T47D (cell line): ENCODE data around the gene SYNE1.

Experiments used
- DNase-seq, 2 experiments: peaks; one replicate each; pipeline versions ENCODE4 v3.0.0 to v3.0.0-alpha.2; 2011 to 2012; ENCODE audit warnings: low read depth in 1 of 2, low spot score in 1 of 2
- JUND ChIP-seq: IDR thresholded peaks from 2 replicates; pipeline ENCODE4 v1.6.1; 2012; ENCODE audit warnings: low read depth
- in situ Hi-C: cut with HindIII; loops from 2 replicates; pipeline ENCODE4 v1.10.0; 2016; ENCODE audit warnings: low sequenced_read_pairs, low pct_unique_long_range_greater_than_20kb

SYNE1 gene

GRCh38 chr6:152379423-152379822 is 257.7 kb downstream of the SYNE1 start:
- in situ Hi-C loops: no loop called here
- DNase-seq: no peak
- TF ChIP-seq JUND: no peak

- in situ Hi-C loops: no loop called here
- no peak for DNase-seq
- TF ChIP-seq JUND: no peak
Observed at GRCh38 chr6:152378169-152378568, 259.0 kb downstream of the SYNE1 start.

DNA sequence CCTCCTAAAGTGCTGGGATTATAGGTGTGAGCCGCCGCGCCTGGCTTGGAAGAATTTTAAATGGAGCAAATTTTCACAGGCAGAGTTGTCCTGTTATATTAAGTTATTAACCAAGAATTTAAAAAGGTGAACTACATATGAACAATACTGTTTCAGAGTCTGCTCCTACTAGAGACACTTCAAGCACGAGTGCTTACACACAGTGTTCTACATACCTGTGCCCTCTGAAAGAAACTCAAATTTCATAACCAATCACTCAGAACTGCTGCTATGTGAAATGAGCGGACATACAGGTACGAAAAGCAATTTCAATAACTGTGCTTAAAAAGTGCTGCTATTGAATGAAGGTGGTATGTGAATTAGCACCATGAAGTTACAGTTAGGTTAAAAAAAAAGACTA is 262.0 kb downstream of the SYNE1 start:
- TF ChIP-seq JUND: no peak
- no peak for DNase-seq
- in situ Hi-C loops: no loop called here

DNA sequence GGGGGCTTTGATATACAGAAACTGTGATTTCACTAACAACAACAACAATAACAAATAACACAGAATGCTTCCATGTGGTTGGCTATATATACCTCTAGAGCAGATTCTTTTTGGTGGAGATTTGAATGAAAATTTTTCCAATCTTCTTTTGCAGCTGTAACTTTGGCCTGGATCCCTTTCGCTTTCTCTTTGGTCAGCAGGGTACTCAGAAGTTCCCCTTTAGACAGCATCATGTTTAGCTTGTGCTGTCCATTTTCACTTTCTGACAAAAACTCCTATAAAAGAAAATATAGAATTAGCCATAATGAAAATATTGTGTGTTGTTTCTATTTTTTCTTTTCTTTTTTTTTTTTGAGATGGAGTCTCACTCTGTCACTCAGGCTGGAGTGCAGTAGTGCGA is 264.2 kb downstream of the SYNE1 start:
- no peak for TF ChIP-seq JUND
- DNase-seq: no peak
- in situ Hi-C loops: no loop called here

- TF ChIP-seq JUND: no peak
- DNase-seq: no peak
- in situ Hi-C loops: no loop called here
Observed at GRCh38 chr6:152371775-152372174, 265.4 kb downstream of the SYNE1 start.

DNA sequence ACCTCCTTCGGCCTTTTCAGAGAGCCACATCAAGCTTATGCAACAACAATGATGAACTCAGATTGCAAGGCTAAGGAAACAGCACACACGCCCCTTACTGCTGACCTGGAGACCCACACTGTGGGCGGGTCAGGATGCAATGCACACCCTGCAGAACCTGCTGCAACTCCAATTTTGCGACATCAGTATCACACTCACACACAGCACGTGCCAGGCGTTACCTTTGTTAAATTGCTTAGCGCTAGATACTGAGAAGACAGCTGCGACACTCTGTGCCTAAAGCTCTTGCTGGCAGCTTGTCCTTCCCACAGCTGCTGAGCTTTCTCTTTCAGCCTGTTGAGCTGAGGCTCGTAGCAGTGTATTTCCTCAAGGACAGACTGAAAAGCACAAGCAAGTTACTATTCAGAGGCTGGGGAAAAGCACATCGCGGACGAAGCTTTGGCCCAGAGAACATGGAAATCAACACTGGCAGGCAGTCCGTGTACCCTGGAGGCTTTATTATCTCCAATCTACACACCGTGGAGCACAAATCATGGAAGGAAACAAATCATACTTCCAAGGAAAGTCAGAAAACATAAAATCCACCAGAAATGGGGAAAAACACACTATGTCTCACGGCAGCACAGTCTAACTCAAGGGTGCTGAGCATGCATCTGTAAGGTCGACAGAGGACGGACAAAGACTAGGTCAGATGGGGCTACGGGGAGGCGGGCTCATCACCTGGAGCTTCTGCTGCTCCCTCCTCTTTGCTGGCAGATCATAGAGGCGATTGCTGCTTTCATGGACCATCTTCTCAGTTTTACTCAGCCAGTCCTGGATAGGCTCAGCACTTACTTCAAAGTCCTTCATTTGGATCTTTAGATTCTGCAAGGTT is 268.2 kb downstream of the SYNE1 start:
- no peak for TF ChIP-seq JUND
- in situ Hi-C loops: no loop called here
- peak; percentile 7 to 28 for DNase-seq

GRCh38 chr6:152364866-152365265 is 272.3 kb downstream of the SYNE1 start:
- TF ChIP-seq JUND: no peak
- no peak for DNase-seq
- in situ Hi-C loops: no loop called here

DNA sequence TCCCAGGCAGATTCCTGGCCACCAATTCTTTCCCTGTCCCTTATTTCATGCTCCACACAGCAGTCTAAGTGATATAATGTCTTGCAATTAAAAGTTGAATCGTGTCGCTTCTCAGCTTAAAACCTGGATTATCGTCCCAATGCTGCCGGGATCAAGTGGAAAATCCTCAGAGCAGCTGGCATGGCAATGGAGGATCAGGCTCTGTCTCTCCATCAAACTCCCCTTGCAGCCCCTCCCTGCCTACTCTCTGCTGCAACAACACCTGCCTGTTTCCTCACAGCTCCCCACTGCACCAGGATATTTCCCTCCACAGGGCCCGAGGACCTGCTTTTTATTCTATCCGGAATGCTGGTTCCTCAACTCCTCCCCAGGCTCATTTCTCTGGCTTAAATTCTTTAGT is 277.1 kb downstream of the SYNE1 start:
- in situ Hi-C loops: no loop called here
- DNase-seq: no peak
- TF ChIP-seq JUND: no peak

DNA sequence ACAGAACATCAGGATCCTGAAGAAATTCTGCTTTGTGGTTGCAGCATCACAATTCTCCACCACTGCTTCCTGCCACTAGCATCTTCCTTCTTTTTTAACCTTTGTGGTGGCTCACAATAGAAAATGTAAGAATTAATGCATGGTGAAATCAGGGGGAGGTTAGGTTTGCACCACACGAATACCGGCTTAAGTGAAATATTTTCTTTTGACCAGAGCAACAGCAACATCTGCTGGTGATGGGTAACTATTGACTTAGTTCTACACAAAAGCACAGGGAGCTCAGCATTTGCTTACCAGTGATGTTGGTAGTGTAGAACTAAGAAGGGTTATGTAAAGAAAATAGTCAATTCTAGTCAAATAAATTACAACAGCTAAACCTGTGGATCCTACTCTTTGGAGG is 280.5 kb downstream of the SYNE1 start:
- DNase-seq: peak; percentile 31 to 68
- no peak for TF ChIP-seq JUND
- in situ Hi-C loops: no loop called here

- in situ Hi-C loops: no loop called here
- no peak for TF ChIP-seq JUND
- no peak for DNase-seq
Observed at GRCh38 chr6:152356016-152356415, 281.1 kb downstream of the SYNE1 start.

- no peak for TF ChIP-seq JUND
- no peak for DNase-seq
- in situ Hi-C loops: no loop called here
Observed at GRCh38 chr6:152355166-152355565, 282.0 kb downstream of the SYNE1 start.

- no peak for DNase-seq
- in situ Hi-C loops: no loop called here
- no peak for TF ChIP-seq JUND
Observed at GRCh38 chr6:152353440-152353839, 283.7 kb downstream of the SYNE1 start.

DNA sequence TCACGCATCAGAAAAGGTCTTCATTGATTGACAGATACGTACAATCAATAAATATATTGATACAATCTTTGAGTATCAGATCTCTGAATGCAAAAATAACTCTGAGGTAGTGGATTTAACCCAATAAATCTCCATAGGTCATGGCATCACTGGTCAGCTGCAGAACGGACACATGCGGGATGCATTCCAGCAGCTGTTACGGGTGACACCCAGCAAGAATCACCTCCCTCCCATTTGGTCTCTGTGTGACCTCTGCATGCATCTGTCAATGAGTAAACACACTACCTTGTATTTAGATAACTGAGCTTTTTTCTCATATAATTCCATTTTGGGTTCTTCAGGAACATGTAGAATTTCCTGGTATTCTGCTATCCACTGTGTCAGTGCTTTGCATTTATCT is 285.4 kb downstream of the SYNE1 start:
- in situ Hi-C loops: no loop called here
- no peak for DNase-seq
- no peak for TF ChIP-seq JUND

GRCh38 chr6:152351110-152351509 is 286.1 kb downstream of the SYNE1 start:
- no peak for DNase-seq
- in situ Hi-C loops: no loop called here
- TF ChIP-seq JUND: no peak
